Measurements from ENCODE around the gene FXN.
"Not testable (repeated sequence)": the region's sequence is repeated elsewhere in the genome, so short reads cannot be mapped to it uniquely, and the experiment has no call there.

FXN gene

GRCh38 chr9:69071059-69071458 lies 35.5 kb downstream of the FXN start:
- DNase-seq: no peak

DNA sequence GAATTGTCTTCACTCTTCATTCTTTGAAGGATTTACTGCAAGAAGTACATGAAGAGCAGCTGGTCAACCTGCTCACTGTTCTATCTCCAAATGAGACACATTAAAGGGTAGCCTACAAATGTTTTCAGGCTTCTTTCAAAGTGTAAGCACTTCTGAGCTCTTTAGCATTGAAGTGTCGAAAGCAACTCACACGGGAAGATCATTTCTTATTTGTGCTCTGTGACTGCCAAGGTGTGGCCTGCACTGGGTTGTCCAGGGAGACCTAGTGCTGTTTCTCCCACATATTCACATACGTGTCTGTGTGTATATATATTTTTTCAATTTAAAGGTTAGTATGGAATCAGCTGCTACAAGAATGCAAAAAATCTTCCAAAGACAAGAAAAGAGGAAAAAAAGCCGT lies 37.6 kb downstream of the FXN start:
- no peak for DNase-seq

DNA sequence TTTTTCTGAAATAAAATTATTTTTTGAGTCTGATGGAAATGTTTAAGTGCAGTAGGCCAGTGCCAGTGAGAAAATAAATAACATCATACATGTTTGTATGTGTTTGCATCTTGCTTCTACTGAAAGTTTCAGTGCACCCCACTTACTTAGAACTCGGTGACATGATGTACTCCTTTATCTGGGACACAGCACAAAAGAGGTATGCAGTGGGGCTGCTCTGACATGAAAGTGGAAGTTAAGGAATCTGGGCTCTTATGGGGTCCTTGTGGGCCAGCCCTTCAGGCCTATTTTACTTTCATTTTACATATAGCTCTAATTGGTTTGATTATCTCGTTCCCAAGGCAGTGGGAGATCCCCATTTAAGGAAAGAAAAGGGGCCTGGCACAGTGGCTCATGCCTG lies 39.2 kb downstream of the FXN start:
- DNase-seq: no peak

- no peak for DNase-seq
Observed at GRCh38 chr9:69076550-69076949, 41.0 kb downstream of the FXN start.

- no peak for DNase-seq
Observed at GRCh38 chr9:69078069-69078468, 42.5 kb downstream of the FXN start.

- no peak for DNase-seq
Observed at GRCh38 chr9:69078581-69078980, 43.0 kb downstream of the FXN start.

GRCh38 chr9:69079186-69079585 lies 43.6 kb downstream of the FXN start:
- no peak for DNase-seq

DNA sequence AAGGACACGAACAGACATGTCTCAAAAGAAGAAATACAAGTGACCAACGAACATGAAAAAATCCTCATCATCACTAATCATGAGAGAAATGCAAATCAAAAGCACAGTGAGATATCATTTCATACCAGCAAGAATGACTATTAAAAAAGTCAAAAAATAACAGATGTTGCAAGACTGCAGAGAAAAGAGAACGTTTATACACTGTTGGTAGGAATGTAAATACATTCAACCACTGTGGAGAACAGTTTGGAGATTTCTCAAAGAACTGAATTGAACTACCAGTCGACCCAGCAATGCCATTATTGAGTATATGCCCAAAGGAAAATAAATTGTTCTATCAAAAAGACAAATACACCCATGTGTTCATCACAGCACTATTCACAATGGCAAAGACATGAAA lies 45.7 kb downstream of the FXN start:
- DNase-seq: no peak

DNA sequence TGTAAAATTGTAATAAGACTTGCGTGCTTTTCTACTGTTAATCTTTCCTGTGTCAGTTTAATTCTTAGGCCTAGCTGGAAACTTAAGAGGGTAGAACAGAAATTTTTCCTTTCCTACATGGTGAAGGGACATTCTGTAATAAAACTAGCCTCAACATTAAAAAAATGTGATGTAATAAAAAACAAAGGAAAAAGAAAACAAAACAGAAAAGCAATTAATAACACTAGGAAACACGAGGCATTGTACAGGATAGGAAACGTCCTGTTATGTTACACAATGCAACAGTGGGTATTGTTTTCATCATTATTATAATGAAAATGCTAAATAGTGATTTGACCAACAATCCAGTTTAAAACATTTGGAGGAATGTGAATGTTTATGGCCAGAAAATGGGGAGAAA lies 47.8 kb downstream of the FXN start:
- DNase-seq: no peak

- no peak for DNase-seq
Observed at GRCh38 chr9:69085569-69086283, 50.2 kb downstream of the FXN start.

DNA sequence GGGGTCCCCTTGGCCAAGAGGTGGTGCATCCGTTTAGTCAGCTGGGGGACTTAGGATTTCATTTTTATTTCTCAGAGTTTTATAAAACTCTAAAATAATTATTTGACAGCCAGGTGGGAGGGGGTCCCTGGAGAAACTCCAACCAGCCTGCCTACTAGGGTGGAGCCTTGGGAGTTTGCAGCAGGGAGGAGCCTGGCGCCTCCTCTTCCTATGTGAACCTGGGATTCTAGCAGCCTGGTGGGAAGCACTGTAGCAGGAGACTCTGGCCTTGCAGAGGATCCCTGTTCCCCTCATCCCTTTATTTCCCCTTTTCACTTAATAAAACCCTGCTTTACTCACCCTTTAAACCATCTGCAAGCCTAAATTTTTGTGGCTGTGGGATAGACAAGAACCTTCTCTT lies 50.8 kb downstream of the FXN start:
- DNase-seq: no peak

GRCh38 chr9:69086769-69087168 lies 51.2 kb downstream of the FXN start:
- no peak for DNase-seq

DNA sequence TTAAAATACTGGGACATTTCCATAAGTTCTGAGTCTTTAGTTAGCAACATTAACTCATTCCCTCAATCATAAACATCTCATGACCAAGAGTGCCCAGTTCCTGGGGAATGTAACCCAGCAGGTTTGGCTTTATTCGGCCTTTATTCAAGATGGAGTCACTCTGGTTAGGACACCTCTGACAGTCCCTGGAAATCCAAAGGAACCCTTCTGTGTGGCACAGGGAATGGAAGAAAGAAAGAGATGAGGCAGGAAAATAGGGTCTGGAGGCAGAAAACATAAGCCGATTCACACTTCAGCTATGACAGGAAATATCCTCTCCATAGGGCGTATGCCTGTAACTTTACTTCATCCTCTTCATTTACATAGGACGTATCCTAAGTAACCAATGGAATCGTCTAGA lies 53.5 kb downstream of the FXN start:
- no peak for DNase-seq

GRCh38 chr9:69089491-69089890 lies 53.9 kb downstream of the FXN start:
- DNase-seq: no peak

GRCh38 chr9:69090140-69090750 lies 54.7 kb downstream of the FXN start:
- DNase-seq: no peak

- DNase-seq: no peak
Observed at GRCh38 chr9:69090946-69091345, 55.4 kb downstream of the FXN start.

GRCh38 chr9:69093471-69094103 lies 58.0 kb downstream of the FXN start:
- DNase-seq: no peak

DNA sequence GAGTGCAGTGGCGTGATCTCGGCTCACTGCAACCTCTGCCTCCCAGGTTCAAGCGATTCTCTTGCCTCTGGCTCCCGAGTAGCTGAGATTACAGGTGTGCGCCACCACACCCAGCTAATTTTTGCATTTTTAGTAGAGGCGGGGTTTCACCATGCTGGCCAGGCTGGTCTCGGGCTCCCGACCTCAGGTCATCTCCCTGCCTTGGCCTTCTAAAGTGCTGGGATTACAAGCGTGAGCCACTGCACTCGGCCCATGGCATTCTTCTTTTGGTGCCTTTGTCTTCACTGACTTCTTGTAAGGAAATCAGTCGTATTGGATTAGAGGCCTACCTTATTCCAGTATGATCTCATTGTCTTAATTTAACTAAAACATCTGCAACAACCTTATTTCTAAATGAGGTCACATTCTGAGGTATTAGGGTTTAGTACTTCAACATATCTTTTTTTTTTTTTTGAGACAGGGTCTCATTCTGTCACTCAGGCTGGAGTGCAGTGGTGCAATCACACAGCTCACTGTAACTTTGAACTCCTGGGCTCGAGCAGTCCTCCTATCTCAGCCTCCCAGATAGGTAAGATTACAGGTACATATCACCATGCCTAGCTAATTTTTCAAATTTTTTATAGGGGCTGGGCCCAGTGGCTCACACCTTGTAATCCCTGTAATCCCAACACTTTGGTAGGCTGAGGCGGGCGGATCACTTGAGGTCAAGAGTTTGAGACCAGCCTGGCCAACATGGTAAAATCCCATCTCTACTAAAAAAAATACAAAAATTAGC lies 59.0 kb downstream of the FXN start:
- not testable (repeated sequence) for DNase-seq

- no peak for DNase-seq
Observed at GRCh38 chr9:69097064-69097463, 61.5 kb downstream of the FXN start.

GRCh38 chr9:69097923-69098593 lies 62.5 kb downstream of the FXN start:
- DNase-seq: no peak

DNA sequence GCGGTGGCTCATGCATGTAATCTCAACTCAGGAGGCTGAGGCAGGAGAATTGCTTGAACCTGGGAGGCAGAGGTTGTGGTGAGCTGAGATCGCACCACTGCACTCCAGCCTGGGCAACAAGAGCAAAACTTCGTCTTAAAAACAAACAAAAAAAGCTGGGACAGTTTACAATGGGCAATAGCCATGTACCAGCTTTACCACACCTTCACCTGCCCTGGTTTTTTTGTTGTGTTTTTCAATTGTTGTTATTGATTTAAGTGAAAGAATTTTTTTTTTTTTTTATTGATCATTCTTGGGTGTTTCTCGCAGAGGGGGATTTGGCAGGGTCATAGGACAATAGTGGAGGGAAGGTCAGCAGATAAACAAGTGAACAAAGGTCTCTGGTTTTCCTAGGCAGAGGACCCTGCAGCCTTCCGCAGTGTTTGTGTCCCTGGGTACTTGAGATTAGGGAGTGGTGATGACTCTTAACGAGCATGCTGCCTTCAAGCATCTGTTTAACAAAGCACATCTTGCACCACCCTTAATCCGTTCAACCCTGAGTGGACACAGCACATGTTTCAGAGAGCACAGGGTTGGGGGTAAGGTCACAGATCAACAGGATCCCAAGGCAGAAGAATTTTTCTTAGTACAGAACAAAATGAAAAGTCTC lies 67.9 kb downstream of the FXN start:
- DNase-seq: not testable (repeated sequence)

- no peak for DNase-seq
Observed at GRCh38 chr9:69104830-69105527, 69.4 kb downstream of the FXN start.

All from activated CD4-positive, alpha-beta T cell treated with anti-CD3 and anti-CD28 coated beads for 4 hours (primary cell).